Neural cell (in vitro differentiated cells): ENCODE data around the gene HTRA2. TPM values are rescaled to one million over a fixed set of nuclear protein-coding genes. Genes with fewer than 3 reads are reported as not detected.

Source experiments
- H2AFZ ChIP-seq: fragments of 200-600, 300-800 bp; sonication (generic), shearing (Covaris generic); 2 replicates; pipeline ENCODE4 v1.6.0; 2014; ENCODE audit warnings: low read depth, mild to moderate bottlenecking, antibody characterized with exemption, low read length, moderate library complexity
- H3F3A ChIP-seq: fragments of 200-600 bp; shearing (Covaris generic); 2 replicates; pipeline ENCODE4 v1.6.1; 2016; ENCODE audit warnings: mild to moderate bottlenecking, moderate library complexity, mixed read lengths, antibody characterized with exemption, low read length; ENCODE audit not compliant: insufficient read depth, poor library complexity, severe bottlenecking
- H3K27ac ChIP-seq: fragments of 200-600, 300-800 bp; sonication (generic), shearing (Covaris generic); 2 replicates; pipeline ENCODE4 v1.5.1; 2014; ENCODE audit warnings: mild to moderate bottlenecking, low read length, moderate library complexity
- H3K27me3 ChIP-seq: fragments of 300-800, 200-600 bp; sonication (generic), shearing (Covaris generic); 2 replicates; pipeline ENCODE4 v1.6.0; 2014; ENCODE audit warnings: mild to moderate bottlenecking, low read depth, low read length, moderate library complexity; ENCODE audit not compliant: insufficient read depth
- H3K36me3 ChIP-seq: fragments of 300-800, 200-600 bp; sonication (generic), shearing (Covaris generic); 2 replicates; pipeline ENCODE4 v1.5.1; 2014; ENCODE audit warnings: mild to moderate bottlenecking, antibody characterized with exemption, low read length, moderate library complexity; ENCODE audit not compliant: insufficient read depth
- H3K4me2 ChIP-seq: fragments of 300-800, 200-600 bp; sonication (generic), shearing (Covaris generic); 2 replicates; pipeline ENCODE4 v1.6.0; 2014; ENCODE audit warnings: mild to moderate bottlenecking, low read length
- H3K4me3 ChIP-seq: fragments of 300-800, 200-600 bp; sonication (generic), shearing (Covaris generic); 2 replicates; pipeline ENCODE4 v1.5.1; 2014; ENCODE audit warnings: mild to moderate bottlenecking, low read length, moderate library complexity
- H3K79me2 ChIP-seq: fragments of 200-600 bp; shearing (Covaris generic); replicated peaks from 2 replicates; pipeline ENCODE4 v1.6.0; 2014; ENCODE audit warnings: mild to moderate bottlenecking, low read length, moderate library complexity; ENCODE audit not compliant: insufficient read depth
- H3K9ac ChIP-seq: fragments of 300-800, 200-600 bp; sonication (generic), shearing (Covaris generic); 2 replicates; pipeline ENCODE4 v1.6.1; 2016; ENCODE audit warnings: mild to moderate bottlenecking, low read length, mixed read lengths
- H3K9me2 ChIP-seq: fragments of 200-600 bp; shearing (Covaris generic); 2 replicates; pipeline ENCODE4 v1.6.1; 2016; ENCODE audit warnings: mild to moderate bottlenecking, low read length, mixed read lengths; ENCODE audit not compliant: insufficient read depth
- H3K9me3 ChIP-seq: fragments of 200-600, 300-800 bp; sonication (generic), shearing (Covaris generic); 2 replicates; pipeline ENCODE4 v1.6.1; 2016; ENCODE audit warnings: mild to moderate bottlenecking, mixed run types, low read length, moderate library complexity, mixed read lengths
- H4K20me1 ChIP-seq: fragments of 200-600 bp; shearing (Covaris generic); 2 replicates; pipeline ENCODE4 v1.6.1; 2016; ENCODE audit warnings: mild to moderate bottlenecking, mixed run types; ENCODE audit not compliant: insufficient read depth
- EP300 ChIP-seq: fragments of 450-650 bp; conservative IDR thresholded peaks from 2 replicates; pipeline ENCODE4 v1.6.1; 2014; ENCODE audit warnings: antibody characterized with exemption, mild to moderate bottlenecking, moderate library complexity; ENCODE audit not compliant: poor library complexity, severe bottlenecking
- EZH2 ChIP-seq: fragments of 200-600, 300-800 bp; shearing (Covaris generic), sonication (generic); IDR thresholded peaks from 2 replicates; pipeline ENCODE4 v1.6.1; 2014; ENCODE audit warnings: antibody characterized with exemption, low read length, borderline replicate concordance, mild to moderate bottlenecking; ENCODE audit not compliant: insufficient read depth, poor library complexity, severe bottlenecking
- MXI1 ChIP-seq: fragments of 450-650 bp; conservative IDR thresholded peaks from 2 replicates; pipeline ENCODE4 v1.6.1; 2014; ENCODE audit warnings: antibody characterized with exemption, mild to moderate bottlenecking; ENCODE audit not compliant: poor library complexity, severe bottlenecking
- POLR2AphosphoS5 ChIP-seq: IDR thresholded peaks from 2 replicates; pipeline ENCODE4 v1.6.1; 2012
- RAD21 ChIP-seq: fragments of 450-650 bp; conservative IDR thresholded peaks from 2 replicates; pipeline ENCODE4 v1.6.1; 2014; ENCODE audit warnings: antibody characterized with exemption, mild to moderate bottlenecking, moderate library complexity
- REST ChIP-seq: IDR thresholded peaks from 2 replicates; pipeline ENCODE4 v1.6.1; 2012; ENCODE audit warnings: borderline replicate concordance
- SMC3 ChIP-seq: fragments of 450-650 bp; conservative IDR thresholded peaks from 2 replicates; pipeline ENCODE4 v1.6.1; 2014; ENCODE audit warnings: antibody characterized with exemption, mild to moderate bottlenecking, moderate library complexity; ENCODE audit not compliant: poor library complexity
- TAF1 ChIP-seq: IDR thresholded peaks from 2 replicates; pipeline ENCODE4 v1.6.1; 2012; ENCODE audit warnings: low read depth
- polyA plus RNA-seq: library from polyadenylated mRNA; depleted of rRNA; stranded (reverse); fragments of >200 nt; gene quantifications from 2 replicates; pipeline ENCODE4 v1.2.3, GENCODE V29; 2014
- TF ChIP-seq, protein P1 (sequence below): fragments of 450-650 bp; IDR thresholded peaks from 2 replicates; pipeline ENCODE4 v1.5.1; 2014; ENCODE audit warnings: antibody characterized with exemption, mild to moderate bottlenecking, moderate library complexity; ENCODE audit not compliant: poor library complexity, severe bottlenecking

Gene HTRA2
- polyA plus RNA-seq, 1 donor from 2014 or later = 126 TPM

DNA sequence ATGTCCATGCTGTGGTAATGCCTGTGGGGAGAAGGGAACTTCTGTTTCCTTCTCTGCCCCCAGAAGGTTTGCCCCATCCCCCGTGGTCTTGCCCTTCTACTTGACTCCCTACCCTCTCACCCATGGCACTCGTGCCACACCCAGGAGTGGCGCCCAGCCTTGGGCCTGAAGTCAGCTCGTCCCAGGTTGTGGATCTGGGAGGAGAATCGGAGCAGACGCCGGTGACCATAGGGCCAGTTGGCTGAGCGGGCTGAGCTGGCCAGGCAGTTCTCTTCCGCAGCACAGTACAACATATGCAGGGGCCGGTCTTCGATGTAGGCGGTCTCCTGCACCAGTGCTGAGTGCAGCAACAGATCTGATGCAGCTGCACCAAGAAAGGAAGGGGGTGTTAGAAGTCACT is 4.7 kb downstream of the HTRA2 start:
- Histone ChIP-seq H3K4me3 (no peak overlapping the region), H3K9me2 (no peaks in the 10 kb centered on the region), H3K27me3 (no peaks in the 10 kb centered on the region), H2AFZ (no peak overlapping the region), H3K79me2 (peaks cover 3% of the 10 kb centered on the region), H4K20me1 (no peaks in the 10 kb centered on the region), H3K36me3 (no peaks in the 10 kb centered on the region), H3K27ac (no peak overlapping the region), H3K9me3 (no peaks in the 10 kb centered on the region), H3K4me2 (no peak overlapping the region), H3F3A (no peaks in the 10 kb centered on the region), H3K9ac (no peak overlapping the region)
- TF ChIP-seq EZH2 (no peak), RAD21 (no peak), MXI1 (no peak), REST (no peak), EP300 (no peak), SMC3 (no peak), POLR2AphosphoS5 (no peak), TAF1 (no peak)
- TF ChIP-seq, protein P1, sequence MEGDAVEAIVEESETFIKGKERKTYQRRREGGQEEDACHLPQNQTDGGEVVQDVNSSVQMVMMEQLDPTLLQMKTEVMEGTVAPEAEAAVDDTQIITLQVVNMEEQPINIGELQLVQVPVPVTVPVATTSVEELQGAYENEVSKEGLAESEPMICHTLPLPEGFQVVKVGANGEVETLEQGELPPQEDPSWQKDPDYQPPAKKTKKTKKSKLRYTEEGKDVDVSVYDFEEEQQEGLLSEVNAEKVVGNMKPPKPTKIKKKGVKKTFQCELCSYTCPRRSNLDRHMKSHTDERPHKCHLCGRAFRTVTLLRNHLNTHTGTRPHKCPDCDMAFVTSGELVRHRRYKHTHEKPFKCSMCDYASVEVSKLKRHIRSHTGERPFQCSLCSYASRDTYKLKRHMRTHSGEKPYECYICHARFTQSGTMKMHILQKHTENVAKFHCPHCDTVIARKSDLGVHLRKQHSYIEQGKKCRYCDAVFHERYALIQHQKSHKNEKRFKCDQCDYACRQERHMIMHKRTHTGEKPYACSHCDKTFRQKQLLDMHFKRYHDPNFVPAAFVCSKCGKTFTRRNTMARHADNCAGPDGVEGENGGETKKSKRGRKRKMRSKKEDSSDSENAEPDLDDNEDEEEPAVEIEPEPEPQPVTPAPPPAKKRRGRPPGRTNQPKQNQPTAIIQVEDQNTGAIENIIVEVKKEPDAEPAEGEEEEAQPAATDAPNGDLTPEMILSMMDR = no peak

- no peaks in the 10 kb centered on the region for H3K36me3 ChIP-seq
- no peak overlapping the region for H3K4me3 ChIP-seq
- no peaks in the 10 kb centered on the region for H3K9me2 ChIP-seq
- no peaks in the 10 kb centered on the region for H3K27me3 ChIP-seq
- H4K20me1 ChIP-seq = no peaks in the 10 kb centered on the region
- TF ChIP-seq EP300 = no peak
- no peak for TF ChIP-seq POLR2AphosphoS5
- TF ChIP-seq, protein P1 = no peak
- no peak for TF ChIP-seq REST
- no peak for TF ChIP-seq MXI1
- no peak for TF ChIP-seq RAD21
- no peak for TF ChIP-seq TAF1
- TF ChIP-seq SMC3 = no peak
- H3K4me2 ChIP-seq = no peak overlapping the region
- no peaks in the 10 kb centered on the region for H3F3A ChIP-seq
- H3K9ac ChIP-seq = no peak overlapping the region
- H3K9me3 ChIP-seq = no peaks in the 10 kb centered on the region
- no peak overlapping the region for H3K27ac ChIP-seq
- H3K79me2 ChIP-seq = peaks cover 3% of the 10 kb centered on the region
- H2AFZ ChIP-seq = no peak overlapping the region
These were observed 5.8 kb downstream of the HTRA2 start for GRCh38 chr2:74535440-74535965.
